Measurements from ENCODE around the gene GRIA2.

GRIA2 gene

DNA sequence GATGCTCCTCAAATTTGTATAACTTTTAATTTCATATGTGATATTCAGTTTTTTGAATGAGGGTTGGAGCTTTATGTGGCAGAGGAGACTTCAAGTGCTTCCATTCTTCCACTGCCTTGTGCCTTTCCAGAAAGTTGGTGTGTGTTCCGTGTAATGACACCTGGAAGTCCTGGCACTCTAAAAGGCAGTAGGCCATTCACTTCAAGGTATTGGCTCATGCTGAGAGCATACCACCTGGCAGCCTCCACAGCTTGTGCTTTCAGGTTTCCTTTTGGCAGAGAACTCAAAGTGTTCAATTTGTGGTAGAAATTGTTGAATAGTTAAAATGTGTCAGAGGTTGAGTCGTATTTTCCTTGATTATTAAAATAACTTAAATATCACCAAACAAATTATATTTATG, 49.6 kb downstream of the GRIA2 start:
- DNase-seq = no peak

DNA sequence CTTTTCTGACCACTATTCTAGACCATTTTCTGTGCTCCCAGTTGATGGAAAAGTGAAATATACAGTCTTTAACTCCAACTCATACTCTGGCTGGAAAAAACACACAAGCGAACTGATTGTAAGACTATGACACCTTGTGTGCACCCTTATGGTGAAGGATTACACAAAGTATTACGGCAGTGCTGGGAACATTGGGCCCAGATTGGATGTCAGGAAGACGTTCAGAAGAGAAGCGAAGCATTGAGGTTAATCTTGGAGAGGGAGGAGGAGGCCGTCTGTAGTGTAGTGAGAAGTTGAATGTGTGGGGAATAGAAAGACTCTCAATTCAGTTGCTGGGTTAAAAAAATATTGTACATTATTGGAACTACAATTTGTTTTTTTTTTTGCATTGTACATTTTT, 50.0 kb downstream of the GRIA2 start:
- DNase-seq = no peak

DNA sequence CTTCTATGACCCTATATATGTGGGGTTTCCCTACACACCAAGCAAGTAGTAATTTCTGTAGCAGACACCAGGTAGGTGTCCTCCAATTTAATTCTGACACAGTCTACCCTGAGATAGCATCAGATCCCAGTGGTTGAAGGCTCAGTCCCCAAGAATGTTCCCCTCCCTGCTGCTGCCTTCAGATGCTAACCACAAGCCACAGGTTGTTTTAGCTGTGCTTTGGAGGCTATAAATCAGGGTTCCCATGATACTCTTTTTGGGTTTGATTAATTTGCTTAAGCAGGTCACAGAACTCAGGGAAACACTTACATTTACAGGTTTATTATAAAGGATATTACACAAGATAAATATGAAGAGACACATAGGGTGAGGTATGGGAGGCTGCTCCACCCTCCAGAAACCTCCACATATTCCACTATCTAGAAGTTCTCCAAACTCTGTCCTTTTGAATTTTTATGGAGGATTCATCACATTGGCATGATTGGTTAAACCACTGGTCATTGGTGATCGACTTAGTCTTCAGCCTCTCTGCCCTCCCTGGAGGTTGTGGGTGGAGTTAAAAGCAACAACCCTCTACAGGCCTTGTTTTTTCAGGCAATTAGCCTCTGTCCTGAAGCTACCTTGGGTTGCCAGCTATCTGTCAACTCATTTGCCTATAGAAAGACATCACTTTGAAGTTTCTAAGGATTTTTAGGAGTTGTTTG, 50.8 kb downstream of the GRIA2 start:
- DNase-seq = no peak

DNA sequence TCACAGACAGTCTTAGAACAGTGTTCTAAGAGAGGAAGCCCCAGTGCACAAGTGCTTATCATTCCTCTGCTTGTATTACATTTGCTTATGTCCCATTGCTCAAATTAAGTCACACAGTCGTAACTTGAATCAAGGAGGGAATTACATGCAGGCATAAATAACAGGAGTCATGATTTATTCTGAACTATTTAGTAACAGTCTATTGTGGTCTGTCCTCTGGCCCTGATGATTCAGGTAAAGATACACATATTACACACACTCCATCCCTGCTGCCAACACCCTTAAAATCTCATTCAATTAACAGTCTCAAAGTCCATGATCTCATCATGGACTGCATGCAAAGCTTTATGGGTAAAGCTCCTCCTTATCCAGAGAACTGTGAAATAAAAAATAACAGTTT, 60.1 kb downstream of the GRIA2 start:
- DNase-seq = no peak

DNA sequence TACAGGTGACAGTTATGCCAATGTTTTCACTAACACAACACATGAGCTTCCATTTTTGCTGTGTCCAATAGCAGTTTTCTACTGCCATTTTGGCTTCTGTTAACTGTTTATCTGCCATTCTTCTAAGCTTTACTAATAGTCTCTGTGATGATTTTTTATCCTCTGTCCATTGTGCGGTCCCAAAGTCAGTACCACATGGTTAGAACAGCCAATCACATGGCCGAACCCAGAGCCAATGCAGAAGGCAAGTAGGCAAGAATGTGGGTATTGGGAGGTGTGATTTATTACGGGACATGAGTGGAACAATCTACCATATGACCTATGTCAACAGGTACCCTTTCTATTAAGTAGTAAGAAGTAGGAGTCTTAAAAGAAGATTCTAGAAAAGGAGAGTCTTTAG, 61.5 kb downstream of the GRIA2 start:
- no peak for DNase-seq

DNA sequence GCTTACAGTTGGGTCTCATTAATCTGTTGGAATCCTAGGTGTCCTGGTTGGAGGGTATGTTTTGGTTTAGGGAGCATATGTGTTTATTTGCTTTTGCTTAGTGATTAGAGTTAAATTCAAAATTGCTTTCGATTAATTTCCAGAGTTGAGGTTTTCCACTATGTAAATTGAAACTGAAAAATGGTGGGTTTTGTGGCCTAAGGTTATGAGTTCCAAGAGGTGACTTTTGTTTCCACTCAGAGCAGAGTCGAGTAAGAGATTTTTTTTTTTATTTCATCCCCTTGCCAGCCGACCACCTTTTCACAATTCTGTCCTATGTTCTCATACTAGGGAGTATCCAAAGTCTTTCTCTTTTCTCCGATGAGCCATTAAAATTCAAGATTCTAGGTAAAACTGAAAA, 66.9 kb downstream of the GRIA2 start:
- no peak for DNase-seq

DNA sequence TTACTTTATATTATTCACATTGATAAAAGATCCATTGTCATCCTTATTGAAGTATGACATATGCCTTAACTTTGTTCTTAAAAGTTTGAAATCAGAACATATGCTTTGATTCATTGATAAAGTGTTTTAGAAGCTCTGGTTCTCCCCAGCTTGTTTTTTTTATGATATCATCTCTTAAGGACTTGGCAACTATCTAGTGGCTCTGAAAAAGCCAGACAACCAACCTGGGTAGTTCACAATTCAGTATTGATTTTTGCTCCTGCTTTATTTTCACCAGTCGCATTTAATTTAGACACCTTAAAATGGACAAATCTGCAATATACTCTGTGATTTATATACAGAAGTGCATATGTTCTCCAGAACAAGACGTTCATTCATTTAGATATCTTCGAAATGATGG, 70.1 kb downstream of the GRIA2 start:
- no peak for DNase-seq

DNA sequence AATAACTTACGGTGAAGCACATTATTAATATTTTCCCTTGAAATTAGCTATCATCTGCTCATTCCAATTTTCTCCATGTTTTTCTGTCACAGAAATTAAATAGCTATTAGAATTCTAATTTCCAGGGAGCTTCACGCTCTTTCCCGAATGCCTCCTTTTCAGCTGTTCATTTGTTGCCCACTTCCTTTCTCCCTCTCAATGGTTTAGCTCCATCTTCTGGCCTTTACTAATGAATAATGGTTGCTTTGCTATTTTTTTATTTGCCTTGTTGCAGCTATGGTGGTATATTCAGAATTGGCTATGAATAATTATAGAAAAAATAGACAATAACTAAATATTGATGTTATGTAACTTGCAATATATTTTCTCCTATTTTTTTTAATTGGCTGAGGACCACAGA, 70.5 kb downstream of the GRIA2 start:
- no peak for DNase-seq

DNA sequence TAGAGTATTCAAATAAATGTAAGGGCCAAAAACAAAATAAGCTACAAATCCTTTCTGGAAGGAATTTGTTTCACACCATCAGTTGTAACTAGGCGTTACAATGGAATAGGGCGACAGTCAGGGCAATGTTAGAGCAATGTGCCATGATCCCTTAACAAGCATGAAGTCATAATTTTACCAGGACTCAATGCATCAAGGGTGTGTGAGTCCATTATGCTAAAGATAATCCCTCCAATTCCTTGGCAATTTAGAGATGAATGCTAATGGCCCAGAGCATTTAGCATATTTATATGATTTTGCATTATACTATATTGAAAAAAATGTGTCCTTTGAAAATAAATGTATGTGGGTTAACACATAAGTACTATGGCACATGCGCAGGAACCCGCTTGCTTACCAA, 73.1 kb downstream of the GRIA2 start:
- no peak for DNase-seq

DNA sequence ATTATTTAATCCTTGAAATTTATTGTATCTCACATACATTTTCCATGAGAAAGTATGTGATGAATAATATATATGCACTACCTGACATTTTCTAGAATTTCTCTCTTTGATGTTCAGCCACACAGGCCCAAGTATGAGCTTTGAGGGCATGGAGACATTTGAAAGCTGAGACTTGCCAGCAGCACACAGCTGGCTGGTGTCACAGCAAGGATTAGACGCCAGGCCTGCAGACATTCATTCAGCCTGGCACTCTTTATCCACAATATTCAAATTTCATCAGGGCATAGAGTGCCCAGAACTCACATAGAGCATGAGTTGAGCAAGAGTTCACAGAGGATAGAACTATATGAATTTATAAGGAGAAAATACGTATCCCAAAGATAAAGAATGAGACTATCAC, 74.0 kb downstream of the GRIA2 start:
- DNase-seq = no peak

DNA sequence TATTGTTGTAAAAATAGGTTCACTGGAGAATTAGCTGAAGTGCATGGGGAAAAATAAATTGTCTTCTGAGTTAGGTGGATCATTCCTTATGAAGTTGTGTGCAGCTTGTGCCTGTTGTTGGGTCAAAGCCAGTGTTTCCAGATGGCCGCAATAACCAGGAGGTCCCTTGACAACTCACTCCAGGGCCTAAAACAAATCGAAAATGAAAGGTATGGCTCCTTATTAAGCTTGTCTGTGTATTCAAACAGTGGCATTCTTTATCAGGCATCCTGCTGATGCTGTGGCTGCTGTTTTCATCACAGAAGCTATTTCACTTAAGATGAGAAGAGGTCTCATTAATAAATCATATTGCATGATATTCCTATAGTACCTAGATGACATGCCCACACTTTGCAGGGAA, 80.2 kb downstream of the GRIA2 start:
- DNase-seq = no peak

DNA sequence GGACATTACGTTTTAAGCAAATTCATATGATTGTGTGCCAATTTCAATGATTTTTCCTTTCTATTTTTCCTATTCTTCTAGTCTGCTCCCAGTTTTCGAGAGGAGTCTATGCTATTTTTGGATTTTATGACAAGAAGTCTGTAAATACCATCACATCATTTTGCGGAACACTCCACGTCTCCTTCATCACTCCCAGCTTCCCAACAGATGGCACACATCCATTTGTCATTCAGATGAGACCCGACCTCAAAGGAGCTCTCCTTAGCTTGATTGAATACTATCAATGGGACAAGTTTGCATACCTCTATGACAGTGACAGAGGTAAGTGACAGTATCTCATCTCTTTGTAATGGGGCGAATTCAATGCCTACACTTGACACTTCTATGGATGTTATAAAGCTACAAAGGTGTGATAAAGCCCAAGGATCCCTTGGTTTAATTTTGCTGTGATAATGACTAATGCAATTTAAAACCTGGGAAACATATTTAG, 83.0 kb downstream of the GRIA2 start:
- no peak for DNase-seq

DNA sequence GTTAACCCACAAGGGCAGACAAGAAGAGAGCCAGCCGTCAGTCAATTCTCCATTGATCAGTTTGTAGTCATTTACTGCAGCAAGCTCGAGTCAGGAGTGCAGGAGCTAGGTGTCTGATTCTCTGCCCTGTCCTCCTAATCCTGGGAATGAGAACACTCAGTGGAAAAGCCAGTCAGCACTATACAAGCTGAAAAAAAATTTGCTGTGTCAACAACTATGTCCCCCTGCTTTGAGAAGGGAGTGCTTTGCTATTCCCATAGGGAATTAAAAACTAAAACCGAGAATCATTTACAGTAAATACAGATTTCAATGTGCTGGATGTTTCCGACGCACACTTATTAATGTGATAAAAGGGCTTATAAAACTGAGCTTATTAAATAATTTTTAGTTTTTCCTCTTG, 84.2 kb downstream of the GRIA2 start:
- DNase-seq = no peak

DNA sequence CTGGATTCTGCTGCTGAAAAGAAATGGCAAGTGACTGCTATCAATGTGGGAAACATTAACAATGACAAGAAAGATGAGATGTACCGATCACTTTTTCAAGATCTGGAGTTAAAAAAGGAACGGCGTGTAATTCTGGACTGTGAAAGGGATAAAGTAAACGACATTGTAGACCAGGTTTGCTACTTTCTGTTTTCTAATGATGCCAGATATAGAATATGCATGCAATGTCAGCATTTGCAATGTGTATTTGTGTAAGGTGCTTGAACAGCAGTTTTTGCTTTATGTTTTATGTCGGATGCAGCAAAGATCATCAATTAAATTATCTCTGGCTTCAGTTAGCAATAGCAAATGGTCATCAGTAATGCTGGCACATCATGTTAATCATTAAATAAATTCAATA, 92.2 kb downstream of the GRIA2 start:
- DNase-seq = no peak

DNA sequence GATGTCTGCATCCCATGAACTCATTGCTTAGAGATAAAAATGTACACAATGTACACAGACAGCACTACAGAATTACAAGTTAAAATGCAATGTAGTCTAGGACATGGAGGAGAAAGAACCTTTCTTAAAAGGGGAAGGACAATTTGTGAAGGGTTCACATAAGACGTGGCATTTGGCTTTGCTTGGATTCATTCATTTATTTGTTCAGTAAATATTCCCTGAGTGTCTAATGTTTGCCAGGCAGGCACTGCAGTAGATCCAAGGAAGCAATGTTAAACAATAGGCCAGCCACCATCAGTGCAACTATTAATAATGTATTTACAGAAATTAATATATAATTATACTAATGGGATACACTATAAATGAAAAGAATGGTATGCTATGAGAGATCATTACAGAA, 94.4 kb downstream of the GRIA2 start:
- no peak for DNase-seq

DNA sequence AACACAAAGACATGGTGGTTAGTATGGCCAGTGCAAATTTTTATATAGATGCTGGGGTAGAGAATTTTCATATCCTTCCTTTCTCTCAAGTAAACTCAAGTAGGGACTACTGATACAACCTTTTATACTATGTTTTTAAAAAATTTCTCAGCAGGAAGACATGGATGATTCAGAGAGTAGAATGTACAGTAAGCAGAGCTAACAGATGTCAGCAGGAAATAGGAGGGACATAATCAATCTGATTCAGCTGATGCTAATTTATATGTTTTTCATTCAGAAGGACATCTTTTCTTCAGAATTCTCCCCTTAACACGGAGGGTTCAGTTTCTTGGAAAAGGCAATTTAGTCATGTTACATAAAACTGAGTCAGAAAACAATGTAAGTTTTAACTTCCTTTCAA, 95.4 kb downstream of the GRIA2 start:
- no peak for DNase-seq

DNA sequence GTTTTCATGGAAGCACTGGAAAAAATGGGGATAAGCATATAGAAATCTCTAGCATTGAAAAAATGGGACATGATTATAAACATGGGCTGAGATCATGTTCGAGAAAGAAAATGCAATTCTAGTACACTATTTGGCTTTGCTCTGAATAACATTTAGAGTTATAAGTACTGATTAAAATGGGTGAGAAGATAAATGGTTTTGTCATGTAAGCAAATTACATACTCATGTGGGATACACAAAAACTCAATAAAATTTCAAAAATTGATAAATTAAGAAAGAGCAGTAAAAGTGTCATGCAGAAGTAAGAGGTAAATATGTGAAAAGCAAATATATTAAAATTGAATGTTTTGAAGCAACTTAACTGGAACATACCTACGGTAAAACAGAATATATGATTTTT, 99.6 kb downstream of the GRIA2 start:
- no peak for DNase-seq

DNA sequence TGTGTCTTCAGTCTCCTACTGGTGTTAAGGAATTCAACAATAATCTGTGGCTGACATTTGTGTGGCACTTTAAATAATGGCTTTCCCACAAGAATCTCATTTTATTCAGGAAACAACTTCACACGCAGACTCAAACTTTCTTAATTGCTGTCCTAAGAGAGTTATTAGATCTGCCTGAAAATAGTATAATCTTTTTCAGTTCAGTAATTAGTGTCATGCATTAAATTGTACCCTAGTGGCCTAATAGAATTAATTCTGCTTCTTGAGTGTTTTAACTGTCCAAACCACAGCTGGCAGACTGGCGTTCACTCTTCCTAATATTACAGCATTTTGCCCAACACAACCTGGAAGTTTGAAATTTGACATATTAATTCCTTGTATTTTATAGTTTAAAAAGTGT, 107.1 kb downstream of the GRIA2 start:
- DNase-seq = no peak

DNA sequence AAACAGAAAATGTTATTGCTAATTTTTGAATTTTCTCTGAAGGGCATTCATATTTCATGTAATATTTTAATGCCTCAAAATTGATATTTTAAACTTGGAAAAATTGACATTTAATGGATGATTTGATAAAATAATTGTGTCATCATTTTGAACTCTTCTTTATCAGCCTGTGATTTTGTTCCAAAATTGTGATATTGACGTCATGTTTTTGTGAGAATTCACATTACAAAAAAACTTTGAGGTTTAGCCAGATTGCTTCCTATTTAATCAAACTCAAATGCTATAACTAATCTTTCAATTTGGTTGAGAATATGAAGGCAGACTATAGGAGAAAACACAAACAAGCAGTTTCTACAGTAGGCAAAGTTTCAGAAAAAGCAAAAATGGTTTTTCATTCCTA, 137.4 kb downstream of the GRIA2 start:
- DNase-seq = no peak

DNA sequence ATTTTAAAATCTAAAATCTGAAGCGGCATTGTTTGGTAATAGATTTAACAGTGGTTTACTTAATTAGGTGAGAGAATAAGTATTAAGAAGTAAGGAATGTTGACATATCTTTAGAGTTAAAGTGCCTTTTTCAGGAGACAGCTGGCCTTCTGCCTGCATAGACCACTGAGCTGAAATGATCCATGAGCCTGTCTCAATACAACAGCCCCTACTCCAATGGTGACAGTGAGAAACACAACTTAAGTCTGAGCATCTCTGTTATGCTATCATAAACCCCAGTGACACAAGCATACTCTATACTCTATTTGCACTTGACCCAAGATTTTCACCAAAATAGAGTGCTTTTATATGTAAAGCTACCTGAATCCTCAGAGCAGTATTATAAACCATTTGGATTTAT, 137.9 kb downstream of the GRIA2 start:
- DNase-seq = no peak

DNA sequence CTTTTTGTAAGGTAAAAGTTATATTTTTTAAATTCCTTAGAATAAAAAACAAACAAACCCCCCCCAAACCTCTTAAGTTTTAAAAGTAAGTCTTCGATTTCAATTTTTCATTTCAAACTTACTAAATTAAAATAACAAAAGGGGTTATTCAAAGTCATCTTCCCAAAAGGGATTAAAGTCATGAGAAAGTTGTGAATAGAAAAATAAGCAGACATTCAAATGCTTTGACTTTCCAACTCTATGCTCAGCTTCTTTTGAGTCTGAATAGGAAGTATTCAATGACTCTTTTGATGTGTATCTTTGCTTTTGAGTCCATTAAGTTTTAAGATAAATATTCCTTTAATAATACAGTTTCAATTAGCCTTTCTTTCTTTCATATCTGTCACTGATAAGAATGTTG, 138.3 kb downstream of the GRIA2 start:
- no peak for DNase-seq

DNA sequence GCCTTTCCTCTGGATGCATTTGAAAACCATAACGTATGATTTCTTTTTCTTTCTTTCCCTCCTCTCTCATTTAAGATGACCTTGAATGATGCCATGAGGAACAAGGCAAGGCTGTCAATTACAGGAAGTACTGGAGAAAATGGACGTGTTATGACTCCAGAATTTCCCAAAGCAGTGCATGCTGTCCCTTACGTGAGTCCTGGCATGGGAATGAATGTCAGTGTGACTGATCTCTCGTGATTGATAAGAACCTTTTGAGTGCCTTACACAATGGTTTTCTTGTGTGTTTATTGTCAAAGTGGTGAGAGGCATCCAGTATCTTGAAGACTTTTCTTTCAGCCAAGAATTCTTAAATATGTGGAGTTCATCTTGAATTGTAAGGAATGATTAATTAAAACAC, 142.8 kb downstream of the GRIA2 start:
- DNase-seq = no peak

DNA sequence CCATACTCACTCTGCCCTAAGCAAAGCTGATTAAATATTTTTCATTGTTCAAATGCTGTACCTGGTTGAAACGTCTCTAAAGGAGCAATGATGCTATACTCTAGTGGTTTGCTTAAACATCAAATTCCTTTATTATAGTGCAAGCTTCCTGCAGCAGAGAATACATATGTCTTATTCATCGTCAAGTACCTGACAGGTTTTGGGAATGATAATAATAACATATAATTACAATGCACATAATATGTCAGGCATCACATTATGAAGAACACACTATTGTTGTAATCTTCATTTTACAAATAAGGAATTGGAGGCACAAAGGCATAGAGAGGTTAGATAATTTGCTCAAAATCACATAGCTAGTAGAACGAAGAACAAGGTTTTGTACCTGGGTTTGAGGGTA, 151.6 kb downstream of the GRIA2 start:
- no peak for DNase-seq

DNA sequence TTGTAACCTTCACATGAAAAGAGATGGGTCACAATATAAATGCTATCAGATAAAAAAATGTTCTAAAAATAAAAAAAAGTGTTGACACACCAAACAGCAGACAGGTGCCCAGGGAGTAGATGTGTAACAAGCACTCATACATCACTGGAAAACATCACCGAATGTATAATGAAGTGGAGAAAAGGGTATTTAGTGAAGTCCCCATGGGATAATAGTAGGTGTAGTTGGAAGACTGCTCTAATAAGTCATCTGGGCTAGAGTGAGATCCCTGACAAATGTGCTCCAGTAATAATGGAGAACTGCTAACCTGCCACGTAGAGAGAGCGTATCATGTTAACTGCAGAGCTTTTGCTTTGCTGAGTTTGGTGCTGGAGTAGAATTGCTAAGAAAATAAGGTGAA, 152.0 kb downstream of the GRIA2 start:
- DNase-seq = no peak

DNA sequence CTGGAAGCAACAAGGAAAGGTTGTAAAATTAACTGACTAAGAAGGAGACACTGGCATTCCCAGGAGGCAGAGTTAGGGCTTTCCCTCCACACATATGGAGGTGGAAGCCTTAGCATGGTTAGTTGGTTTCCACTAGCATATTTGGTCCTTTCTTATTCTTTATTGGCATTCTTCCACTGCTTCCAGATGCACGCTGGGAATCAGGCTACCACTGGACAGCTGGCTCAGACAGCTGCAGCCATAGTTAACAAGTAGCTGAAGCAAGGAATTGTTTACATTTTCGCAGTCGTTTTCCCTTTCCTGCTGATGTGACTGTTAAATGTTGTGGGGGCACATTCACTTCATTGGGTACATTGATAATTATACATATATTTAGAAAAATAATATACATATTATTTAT, 169.2 kb downstream of the GRIA2 start:
- DNase-seq = no peak

DNA sequence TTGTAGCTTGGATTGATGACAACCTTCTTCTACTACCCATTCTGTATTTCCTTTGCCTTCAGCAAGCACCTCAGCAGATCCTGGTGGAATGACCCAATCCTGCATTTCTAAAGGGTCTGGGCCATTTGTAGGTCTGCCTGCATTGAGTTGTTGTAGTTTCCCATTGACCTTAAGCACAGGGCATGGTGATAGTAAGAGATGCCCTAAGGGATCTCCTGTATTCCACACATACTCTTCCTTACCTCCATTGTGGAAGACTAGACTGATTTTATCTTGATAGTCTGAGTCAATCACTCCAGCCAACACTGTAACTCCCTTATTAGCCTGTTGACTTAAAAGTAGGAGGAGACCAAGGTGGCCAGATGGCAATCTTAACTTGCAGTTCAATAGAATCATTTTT, 184.5 kb downstream of the GRIA2 start:
- no peak for DNase-seq
